Astrocyte (in vitro differentiated cells and primary cell): ENCODE data around the gene PPP4R4. TPM values are rescaled to one million over a fixed set of nuclear protein-coding genes. Genes with fewer than 3 reads are reported as not detected.

Experiments
- DNase-seq: peaks from one replicate; pipeline ENCODE4 v3.0.0-alpha.2; 2010; ENCODE audit warnings: low read depth
- FAIRE-seq: peaks from 2 replicates; lab custom pipeline; 2011; peaks lifted over from hg19 to GRCh38; lab: Jason Lieb, UNC
- H2AFZ ChIP-seq: 2 replicates; pipeline ENCODE4 v1.6.0; 2012; ENCODE audit warnings: low read depth, low read length, inconsistent platforms
- H3K27ac ChIP-seq: 2 replicates; pipeline ENCODE4 v1.5.1; 2011; ENCODE audit warnings: low read depth, low read length, inconsistent platforms
- H3K27me3 ChIP-seq: 2 replicates; pipeline ENCODE4 v1.6.0; 2011; ENCODE audit warnings: low read length, inconsistent platforms; ENCODE audit not compliant: insufficient read depth
- H3K36me3 ChIP-seq: 2 replicates; pipeline ENCODE4 v1.5.1; 2011; ENCODE audit warnings: low read length, inconsistent platforms; ENCODE audit not compliant: insufficient read depth
- H3K4me1 ChIP-seq: 2 replicates; pipeline ENCODE4 v1.5.1; 2011; ENCODE audit warnings: low read length, inconsistent platforms; ENCODE audit not compliant: insufficient read depth
- H3K4me2 ChIP-seq: 2 replicates; pipeline ENCODE4 v1.6.0; 2012; ENCODE audit warnings: low read length, inconsistent platforms
- H3K4me3 ChIP-seq: 2 replicates; pipeline ENCODE4 v1.5.1; 2011; ENCODE audit warnings: low read depth, mild to moderate bottlenecking, low read length, inconsistent platforms; ENCODE audit not compliant: insufficient read depth
- H3K79me2 ChIP-seq: 2 replicates; pipeline ENCODE4 v1.6.0; 2012; ENCODE audit warnings: mild to moderate bottlenecking, low read length, inconsistent platforms; ENCODE audit not compliant: insufficient read depth
- H3K9ac ChIP-seq: 2 replicates; pipeline ENCODE4 v1.6.0; 2012; ENCODE audit warnings: mild to moderate bottlenecking, low read length, inconsistent platforms
- H3K9me3 ChIP-seq: 2 replicates; pipeline ENCODE4 v1.5.1; 2012; ENCODE audit warnings: low read depth, mild to moderate bottlenecking, low read length, inconsistent platforms; ENCODE audit not compliant: insufficient read depth
- H4K20me1 ChIP-seq: 2 replicates; pipeline ENCODE4 v1.6.0; 2012; ENCODE audit warnings: low read length, inconsistent platforms; ENCODE audit not compliant: insufficient read depth
- H3K27ac Mint-ChIP-seq: one replicate; pipeline ENCODE4 v1.8.0; 2021; ENCODE audit warnings: mild to moderate bottlenecking, mixed read lengths; ENCODE audit not compliant: unreplicated experiment
- H3K27me3 Mint-ChIP-seq: one replicate; pipeline ENCODE4 v1.8.0; 2021; ENCODE audit warnings: low read depth, mixed read lengths; ENCODE audit not compliant: unreplicated experiment
- H3K36me3 Mint-ChIP-seq: one replicate; pipeline ENCODE4 v1.8.0; 2021; ENCODE audit warnings: low read depth, mixed read lengths; ENCODE audit not compliant: unreplicated experiment
- H3K4me1 Mint-ChIP-seq: one replicate; pipeline ENCODE4 v1.8.0; 2021; ENCODE audit warnings: low read depth, mixed read lengths; ENCODE audit not compliant: unreplicated experiment
- H3K4me3 Mint-ChIP-seq: one replicate; pipeline ENCODE4 v1.8.0; 2021; ENCODE audit warnings: mild to moderate bottlenecking, moderate library complexity, mixed read lengths; ENCODE audit not compliant: unreplicated experiment
- H3K9me3 Mint-ChIP-seq: one replicate; pipeline ENCODE4 v1.8.0; 2021; ENCODE audit warnings: mild to moderate bottlenecking, mixed read lengths; ENCODE audit not compliant: unreplicated experiment
- EZH2 ChIP-seq: IDR thresholded peaks from 2 replicates; pipeline ENCODE4 v1.6.1; 2012; ENCODE audit warnings: mild to moderate bottlenecking, low read length, inconsistent platforms; ENCODE audit not compliant: insufficient read depth
- total RNA-seq: library from RNA; stranded (reverse); gene quantifications from 2 replicates; pipeline ENCODE4 v1.2.1, GENCODE V29; 2021
- TF ChIP-seq, protein P1 (sequence below): IDR thresholded peaks from 2 replicates; pipeline ENCODE4 v1.5.1; 2011; ENCODE audit warnings: low read depth, mild to moderate bottlenecking, inconsistent platforms, low read length, moderate library complexity; ENCODE audit not compliant: insufficient read depth

Gene PPP4R4
- total RNA-seq, 1 donor from 2014 or later: 6.0 TPM

DNA sequence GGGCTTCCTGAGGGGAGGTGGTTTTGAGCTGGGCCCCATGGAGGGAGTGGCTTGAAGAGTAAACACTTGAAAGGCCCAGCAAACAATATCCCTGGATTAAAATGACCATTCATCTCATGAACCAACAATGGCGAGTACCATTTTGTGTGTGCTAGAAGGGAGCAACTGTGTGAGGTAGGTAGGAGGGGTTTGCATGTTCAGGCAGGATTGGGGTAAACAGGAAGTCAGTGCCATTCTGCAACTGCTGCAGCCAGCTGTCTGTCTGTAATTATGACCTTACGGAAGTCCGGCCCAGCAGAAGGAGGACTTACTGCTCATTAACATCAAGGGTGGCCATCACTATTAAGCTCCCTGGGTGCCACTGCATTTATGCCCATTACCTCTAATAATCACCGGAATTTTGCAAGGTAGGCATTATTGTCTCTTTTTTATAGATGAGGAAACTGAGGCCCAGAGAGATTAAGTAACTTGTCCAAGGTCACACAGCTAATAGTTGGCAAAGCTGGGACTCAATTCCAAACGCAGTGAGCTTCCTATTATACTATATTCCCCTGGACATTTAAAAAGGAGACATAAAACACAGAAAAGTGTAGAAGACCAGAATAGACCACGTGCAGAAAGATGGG lies 28.1 kb upstream of the PPP4R4 start:
- H3K4me1 Mint-ChIP-seq: peaks cover 3% of the 10 kb centered on the region
- no peaks in the 10 kb centered on the region for H3K36me3 Mint-ChIP-seq
- no peak overlapping the region for H3K9ac ChIP-seq
- H3K9me3 Mint-ChIP-seq: peaks cover 4% of the 10 kb centered on the region
- H3K27ac Mint-ChIP-seq: no peak overlapping the region
- TF ChIP-seq, protein P1, sequence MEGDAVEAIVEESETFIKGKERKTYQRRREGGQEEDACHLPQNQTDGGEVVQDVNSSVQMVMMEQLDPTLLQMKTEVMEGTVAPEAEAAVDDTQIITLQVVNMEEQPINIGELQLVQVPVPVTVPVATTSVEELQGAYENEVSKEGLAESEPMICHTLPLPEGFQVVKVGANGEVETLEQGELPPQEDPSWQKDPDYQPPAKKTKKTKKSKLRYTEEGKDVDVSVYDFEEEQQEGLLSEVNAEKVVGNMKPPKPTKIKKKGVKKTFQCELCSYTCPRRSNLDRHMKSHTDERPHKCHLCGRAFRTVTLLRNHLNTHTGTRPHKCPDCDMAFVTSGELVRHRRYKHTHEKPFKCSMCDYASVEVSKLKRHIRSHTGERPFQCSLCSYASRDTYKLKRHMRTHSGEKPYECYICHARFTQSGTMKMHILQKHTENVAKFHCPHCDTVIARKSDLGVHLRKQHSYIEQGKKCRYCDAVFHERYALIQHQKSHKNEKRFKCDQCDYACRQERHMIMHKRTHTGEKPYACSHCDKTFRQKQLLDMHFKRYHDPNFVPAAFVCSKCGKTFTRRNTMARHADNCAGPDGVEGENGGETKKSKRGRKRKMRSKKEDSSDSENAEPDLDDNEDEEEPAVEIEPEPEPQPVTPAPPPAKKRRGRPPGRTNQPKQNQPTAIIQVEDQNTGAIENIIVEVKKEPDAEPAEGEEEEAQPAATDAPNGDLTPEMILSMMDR: no peak
- TF ChIP-seq EZH2: no peak
- FAIRE-seq (no peak), DNase-seq (no peak)
- no peaks in the 10 kb centered on the region for H3K9me3 ChIP-seq
- no peaks in the 10 kb centered on the region for H4K20me1 ChIP-seq
- H3K27me3 Mint-ChIP-seq: peaks cover 5% of the 10 kb centered on the region
- no peaks in the 10 kb centered on the region for H3K4me1 ChIP-seq
- H3K36me3 ChIP-seq: no peaks in the 10 kb centered on the region
- no peak overlapping the region for H3K4me2 ChIP-seq
- no peak overlapping the region for H3K27ac ChIP-seq
- no peaks in the 10 kb centered on the region for H3K79me2 ChIP-seq
- no peak overlapping the region for H2AFZ ChIP-seq
- no peak overlapping the region for H3K4me3 ChIP-seq
- no peaks in the 10 kb centered on the region for H3K27me3 ChIP-seq
- H3K4me3 Mint-ChIP-seq: no peak overlapping the region

DNA sequence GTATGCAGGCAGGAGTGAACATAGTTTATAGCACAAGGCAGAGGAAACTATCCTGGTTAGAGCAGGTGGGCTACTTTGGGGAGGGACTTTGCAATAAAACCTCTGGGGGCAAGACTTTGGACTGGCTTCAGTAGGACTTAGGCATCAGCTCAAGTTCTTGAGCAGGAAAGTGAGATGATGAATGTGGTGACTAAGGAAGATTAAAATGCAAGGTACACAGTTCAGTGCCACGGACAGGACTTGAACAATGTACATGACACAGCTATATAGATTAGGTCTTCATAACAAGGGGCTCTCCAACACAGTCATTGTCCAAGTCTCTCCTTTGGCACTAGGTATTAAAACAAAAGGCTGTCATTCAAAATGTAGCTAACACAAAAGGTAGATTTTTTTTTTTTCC lies 21.4 kb upstream of the PPP4R4 start:
- H3K4me3 Mint-ChIP-seq: no peak overlapping the region

More for the DNA sequence above, 21.4 kb upstream of the PPP4R4 start:
- Histone ChIP-seq H2AFZ (no peak overlapping the region), H3K9me3 (no peaks in the 10 kb centered on the region), H3K4me1 (no peaks in the 10 kb centered on the region), H3K36me3 (no peaks in the 10 kb centered on the region), H3K79me2 (no peaks in the 10 kb centered on the region), H3K9ac (no peak overlapping the region), H3K4me2 (no peak overlapping the region), H3K4me3 (no peak overlapping the region), H4K20me1 (no peaks in the 10 kb centered on the region), H3K27ac (no peak overlapping the region), H3K27me3 (peaks cover 2% of the 10 kb centered on the region)
- peaks cover 10% of the 10 kb centered on the region for H3K9me3 Mint-ChIP-seq
- no peak for FAIRE-seq
- DNase-seq: no peak
- H3K36me3 Mint-ChIP-seq: no peaks in the 10 kb centered on the region
- peaks cover 2% of the 10 kb centered on the region for H3K4me1 Mint-ChIP-seq
- no peak for TF ChIP-seq EZH2
- TF ChIP-seq, protein P1: no peak
- H3K27me3 Mint-ChIP-seq: peaks cover 29% of the 10 kb centered on the region
- no peak overlapping the region for H3K27ac Mint-ChIP-seq
